CD4-positive, alpha-beta T cell treated with Interleukin-17A for 1 hour (primary cell): Measurements from ENCODE around the gene IL17RD.
"Not testable (repeated sequence)": the region's sequence is repeated elsewhere in the genome, so short reads cannot be mapped to it uniquely, and the experiment has no call there.

Source experiments
- DNase-seq: peaks from one replicate; pipeline ENCODE4 v3.0.0-alpha.2; 2020

The IL17RD gene

DNA sequence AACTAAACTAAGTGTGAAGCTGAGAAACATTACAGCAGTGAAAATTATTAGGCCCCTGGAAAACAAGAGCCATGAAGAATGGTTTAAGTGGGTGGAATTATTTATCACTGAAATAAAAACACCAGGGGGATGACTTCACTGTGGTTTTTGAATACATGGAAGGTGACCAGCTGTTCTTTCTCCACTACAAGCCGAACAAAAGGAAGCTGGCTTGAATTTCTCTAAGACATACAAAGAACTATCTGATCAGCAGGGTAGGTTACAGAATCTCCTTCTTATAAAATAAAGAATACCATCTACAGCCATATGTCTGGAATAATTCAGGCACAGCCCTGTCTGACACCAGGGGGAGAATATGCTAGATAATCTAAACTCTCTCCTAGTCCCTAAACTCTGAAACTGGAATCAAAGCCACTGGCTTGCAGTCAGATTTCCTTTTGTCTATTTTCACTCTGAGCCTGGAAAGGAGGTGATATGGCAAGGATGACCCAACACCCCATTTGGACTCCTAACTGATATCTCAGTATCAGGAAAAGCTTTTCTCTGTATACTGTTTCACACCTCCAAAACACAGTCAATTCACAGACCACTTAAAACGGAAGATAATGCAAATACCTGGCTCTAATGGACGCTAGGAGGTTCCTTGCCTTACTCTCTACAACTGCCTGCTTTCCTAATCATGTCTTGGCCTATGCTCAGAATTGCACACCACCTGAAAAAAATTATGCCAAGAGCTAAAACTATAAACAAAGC, 73.5 kb downstream of the IL17RD start:
- no peak for DNase-seq

- DNase-seq = no peak
These were observed 76.1 kb downstream of the IL17RD start for GRCh38 chr3:57089043-57089442.

DNA sequence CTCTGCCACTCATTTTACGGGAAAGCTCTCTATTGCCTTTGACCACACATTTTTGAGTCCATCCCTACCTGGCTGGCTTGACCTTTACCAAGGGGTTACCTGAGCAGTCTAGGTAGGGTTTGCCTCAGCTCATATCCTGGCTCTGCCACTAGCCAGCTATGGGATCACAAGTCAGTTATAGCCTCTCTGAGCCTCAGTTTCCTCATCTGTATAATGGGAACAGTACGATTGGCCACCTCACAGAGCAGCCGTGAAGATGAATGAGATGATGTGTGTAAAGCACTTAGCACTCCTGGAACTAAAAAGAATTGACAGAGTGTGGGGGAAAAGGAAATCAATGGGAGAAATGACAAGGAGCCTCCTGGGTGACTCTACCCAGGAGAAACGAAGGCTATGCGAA, 76.7 kb downstream of the IL17RD start:
- DNase-seq = no peak

GRCh38 chr3:57087361-57088092, 77.6 kb downstream of the IL17RD start:
- DNase-seq = no peak

- no peak for DNase-seq
These were observed 79.0 kb downstream of the IL17RD start for GRCh38 chr3:57086201-57086600.

GRCh38 chr3:57085211-57085610, 79.9 kb downstream of the IL17RD start:
- no peak for DNase-seq

- not testable (repeated sequence) for DNase-seq
These were observed 81.7 kb downstream of the IL17RD start for GRCh38 chr3:57083266-57083995.

GRCh38 chr3:57082481-57082880, 82.7 kb downstream of the IL17RD start:
- DNase-seq = no peak

GRCh38 chr3:57081173-57081572, 84.0 kb downstream of the IL17RD start:
- DNase-seq = no peak

GRCh38 chr3:57080171-57080570, 85.0 kb downstream of the IL17RD start:
- DNase-seq = no peak

- no peak for DNase-seq
These were observed 85.7 kb downstream of the IL17RD start for GRCh38 chr3:57079474-57079831.

DNA sequence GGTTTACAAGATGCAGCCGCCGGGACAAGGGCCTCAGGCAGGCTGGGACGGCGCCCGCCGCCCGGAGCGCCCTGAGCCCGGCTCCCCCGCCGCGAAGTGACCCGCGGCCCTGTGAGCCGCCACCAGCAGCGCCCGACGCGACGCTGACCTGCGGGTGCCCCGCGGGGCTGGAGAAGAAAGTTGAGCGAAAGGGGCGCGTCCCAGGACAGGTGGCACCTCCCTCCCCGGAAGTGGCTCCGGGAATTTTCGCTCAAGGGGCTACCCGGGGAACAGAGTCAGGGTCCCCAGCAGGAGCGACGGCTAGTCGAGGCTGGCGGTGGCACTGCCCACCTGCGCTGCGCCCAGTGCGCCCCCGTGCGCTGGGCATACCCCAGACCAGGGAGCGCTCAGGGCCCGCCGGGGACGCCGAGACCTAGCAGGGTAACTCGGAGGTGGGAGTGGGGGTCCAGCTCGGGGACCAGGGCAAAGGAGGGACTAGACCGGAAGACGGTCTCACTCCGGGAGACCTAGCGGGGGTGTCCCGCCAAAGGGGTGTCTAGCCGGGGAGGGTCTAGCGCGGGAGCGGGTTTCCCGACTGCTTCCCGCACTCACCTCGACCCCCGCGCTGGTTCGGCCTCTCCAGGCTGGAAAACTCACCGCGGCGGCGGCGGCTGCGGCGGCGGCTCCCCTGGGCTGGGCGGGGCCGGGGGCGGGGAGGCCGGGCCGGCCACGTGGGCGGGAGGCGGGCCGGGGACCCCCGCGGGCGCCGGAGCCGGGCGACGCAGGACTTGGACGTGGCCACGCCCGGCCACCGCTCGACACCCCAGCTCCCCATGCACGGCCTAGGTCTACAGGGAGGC, 86.3 kb downstream of the IL17RD start:
- DNase-seq = no peak

GRCh38 chr3:57078344-57078634, 86.9 kb downstream of the IL17RD start:
- DNase-seq = peak; percentile 18

GRCh38 chr3:57077630-57078343, 87.4 kb downstream of the IL17RD start:
- DNase-seq = no peak

DNA sequence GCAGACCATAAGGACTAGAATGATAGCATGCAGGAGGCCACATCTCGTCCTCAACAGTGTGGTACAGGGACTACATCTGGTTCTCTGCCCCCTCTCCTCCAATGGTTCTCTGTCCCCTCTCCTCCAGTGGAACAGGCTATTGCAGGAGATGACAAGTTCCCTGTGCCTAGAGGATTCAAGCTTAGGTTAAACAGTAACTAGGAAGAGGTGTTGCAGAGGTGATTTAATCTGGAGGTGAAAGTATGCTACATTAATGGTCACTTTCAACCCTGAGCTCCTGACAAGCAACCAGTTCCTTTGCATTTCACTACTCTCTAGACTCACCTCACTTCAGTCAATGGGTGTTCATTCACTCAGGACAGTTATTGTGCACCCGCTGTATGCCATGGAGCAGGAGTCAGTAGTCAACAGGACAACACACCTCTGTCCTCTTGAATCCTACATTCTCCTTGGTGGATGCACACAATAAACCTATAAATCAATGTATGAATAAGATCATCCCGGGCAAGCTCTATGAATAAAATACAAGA, 88.7 kb downstream of the IL17RD start:
- DNase-seq = no peak

GRCh38 chr3:57074135-57074534, 91.0 kb downstream of the IL17RD start:
- no peak for DNase-seq

GRCh38 chr3:57073628-57074027, 91.5 kb downstream of the IL17RD start:
- no peak for DNase-seq

DNA sequence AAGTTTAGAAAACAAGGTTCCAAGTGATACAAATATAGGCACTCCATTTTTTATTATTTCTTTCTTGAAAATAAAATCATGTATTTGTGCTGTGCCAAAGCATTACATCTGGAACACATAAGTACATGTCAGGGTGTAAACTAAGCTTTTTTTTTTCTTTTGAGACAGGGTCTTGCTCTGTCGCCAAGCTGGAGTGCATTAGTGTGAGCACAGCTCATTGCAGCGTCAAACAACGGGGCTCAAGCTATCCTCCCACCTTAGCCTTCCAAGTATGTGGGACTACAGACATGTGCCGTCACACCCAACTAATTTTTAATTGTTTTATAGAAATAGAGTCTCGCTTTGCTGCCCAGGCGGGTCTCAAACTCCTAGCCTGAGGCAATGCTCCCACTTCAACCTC, 95.7 kb downstream of the IL17RD start:
- no peak for DNase-seq

DNA sequence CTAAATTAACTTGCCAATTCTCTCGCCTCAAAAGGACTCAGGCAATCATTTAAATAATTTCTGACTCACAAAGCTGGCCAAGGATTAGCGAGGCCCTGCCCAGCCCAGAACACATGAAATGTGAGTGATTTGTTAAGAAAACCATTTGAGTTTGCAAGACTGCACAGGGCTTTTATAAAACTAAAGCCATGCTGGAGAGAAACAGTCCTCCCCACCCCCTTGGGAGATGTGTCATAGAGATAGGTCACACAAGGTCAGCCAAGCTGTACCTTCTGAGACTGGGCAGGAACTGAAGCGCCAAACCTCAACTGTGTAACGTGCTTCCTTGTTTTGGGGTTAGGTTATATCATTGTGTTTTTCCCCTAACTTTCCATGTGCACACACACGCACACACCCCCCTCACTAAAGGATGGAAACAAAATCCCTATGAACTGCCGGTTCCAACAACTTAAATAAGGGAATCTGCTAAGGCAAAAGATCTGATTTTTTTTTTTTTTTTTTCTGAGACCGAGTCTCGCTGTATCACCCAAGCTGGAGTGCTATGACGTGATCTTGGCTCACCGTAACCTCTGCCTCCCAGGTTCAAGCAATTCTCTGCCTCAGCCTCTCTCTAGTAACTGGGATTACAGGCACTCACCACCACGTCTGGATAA, 96.6 kb downstream of the IL17RD start:
- DNase-seq = peak; percentile 9

- DNase-seq = no peak
These were observed 98.7 kb downstream of the IL17RD start for GRCh38 chr3:57066471-57066870.

- DNase-seq = no peak
These were observed 99.6 kb downstream of the IL17RD start for GRCh38 chr3:57065588-57065987.

DNA sequence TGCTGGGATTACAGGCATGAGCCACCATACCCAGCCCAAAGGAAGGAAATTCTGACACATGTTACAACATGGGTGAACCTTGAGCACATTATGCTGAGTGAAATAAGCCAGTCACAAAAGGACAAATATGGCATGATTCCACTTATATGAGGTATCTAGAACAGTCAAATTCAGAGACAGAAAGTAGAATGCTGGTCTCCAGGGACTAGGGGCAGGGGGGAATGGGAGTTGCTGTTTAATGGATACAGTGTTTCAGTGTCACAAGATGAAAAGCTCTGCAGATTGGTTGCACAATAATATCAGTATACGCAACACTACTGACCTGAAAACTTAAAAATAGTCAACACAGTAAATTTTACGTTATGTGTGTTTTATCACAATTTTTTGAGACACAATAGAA, 100.6 kb downstream of the IL17RD start:
- no peak for DNase-seq
